ENCODE data around the gene PPP6R2. TPM values are rescaled to one million over a fixed set of nuclear protein-coding genes. Genes with fewer than 3 reads are reported as not detected.

PPP6R2 gene
- total RNA-seq, 2 donors from 2014 or later = 58.7 to 81.2 TPM

DNA sequence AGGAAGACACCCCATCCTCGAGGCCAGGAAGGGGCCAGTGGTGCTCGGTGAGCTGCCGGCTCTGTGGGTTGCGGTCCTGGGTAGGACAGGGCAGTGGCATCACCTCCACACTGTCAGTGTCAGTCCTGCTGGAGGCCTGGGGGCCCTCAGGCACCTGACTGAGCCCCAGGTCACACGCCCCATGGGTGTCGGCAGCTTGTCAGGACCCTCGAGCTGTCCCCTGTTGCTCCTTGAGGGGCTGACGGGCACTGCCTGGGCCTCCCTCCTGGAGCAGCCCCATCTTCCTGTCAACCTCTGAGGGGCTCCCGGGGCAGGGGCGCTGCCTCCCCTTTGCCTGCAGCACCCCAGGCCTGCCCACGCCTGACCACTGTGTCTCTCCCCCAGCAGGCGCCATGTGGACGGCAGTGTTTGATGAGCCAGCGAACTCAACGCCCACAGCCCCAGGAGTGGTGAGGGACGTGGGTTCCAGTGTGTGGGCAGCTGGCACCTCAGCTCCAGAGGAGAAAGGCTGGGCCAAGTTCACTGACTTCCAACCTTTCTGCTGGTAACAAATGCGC lies 96.3 kb downstream of the PPP6R2 start:
- DNase-seq = no peak
- H3K36me3 ChIP-seq (ENCODE audit: control insufficient read depth, insufficient read depth, low read length) = no peaks in the 10 kb centered on the region
- Mint-ChIP-seq H3K9me3 (no peaks in the 10 kb centered on the region), H3K27ac (no peak overlapping the region), H3K36me3 (ENCODE audit: low read depth) (peaks cover 29% of the 10 kb centered on the region), H3K4me1 (no peaks in the 10 kb centered on the region), H3K27me3 (ENCODE audit: insufficient read depth) (no peaks in the 10 kb centered on the region), H3K4me3 (no peak overlapping the region)
- no peaks in the 10 kb centered on the region for H3K27me3 ChIP-seq (ENCODE audit: control insufficient read depth, insufficient read depth, low read length, poor library complexity, severe bottlenecking)
- no peak overlapping the region for H3K27ac ChIP-seq (ENCODE audit: low read depth, low read length)
- no peak overlapping the region for H3K4me3 ChIP-seq (ENCODE audit: low read length)
- TF ChIP-seq, protein P1, sequence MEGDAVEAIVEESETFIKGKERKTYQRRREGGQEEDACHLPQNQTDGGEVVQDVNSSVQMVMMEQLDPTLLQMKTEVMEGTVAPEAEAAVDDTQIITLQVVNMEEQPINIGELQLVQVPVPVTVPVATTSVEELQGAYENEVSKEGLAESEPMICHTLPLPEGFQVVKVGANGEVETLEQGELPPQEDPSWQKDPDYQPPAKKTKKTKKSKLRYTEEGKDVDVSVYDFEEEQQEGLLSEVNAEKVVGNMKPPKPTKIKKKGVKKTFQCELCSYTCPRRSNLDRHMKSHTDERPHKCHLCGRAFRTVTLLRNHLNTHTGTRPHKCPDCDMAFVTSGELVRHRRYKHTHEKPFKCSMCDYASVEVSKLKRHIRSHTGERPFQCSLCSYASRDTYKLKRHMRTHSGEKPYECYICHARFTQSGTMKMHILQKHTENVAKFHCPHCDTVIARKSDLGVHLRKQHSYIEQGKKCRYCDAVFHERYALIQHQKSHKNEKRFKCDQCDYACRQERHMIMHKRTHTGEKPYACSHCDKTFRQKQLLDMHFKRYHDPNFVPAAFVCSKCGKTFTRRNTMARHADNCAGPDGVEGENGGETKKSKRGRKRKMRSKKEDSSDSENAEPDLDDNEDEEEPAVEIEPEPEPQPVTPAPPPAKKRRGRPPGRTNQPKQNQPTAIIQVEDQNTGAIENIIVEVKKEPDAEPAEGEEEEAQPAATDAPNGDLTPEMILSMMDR (conservative IDR thresholded peaks at IDR 0.05) = no peak
- no peaks in the 10 kb centered on the region for H3K4me1 ChIP-seq (ENCODE audit: control insufficient read depth, insufficient read depth, low read length)
- H3K9ac ChIP-seq (ENCODE audit: extremely low read depth, low read length, poor library complexity, severe bottlenecking) = no peak overlapping the region
- no peaks in the 10 kb centered on the region for H3K9me3 ChIP-seq (ENCODE audit: control insufficient read depth, low read length)
- 95 to 97% methylated on average over 8 to 17 of the region's 17 CpGs for WGBS, 2 experiments (ENCODE audit: insufficient coverage in 1 of 2, insufficient read length in 1 of 2)

DNA sequence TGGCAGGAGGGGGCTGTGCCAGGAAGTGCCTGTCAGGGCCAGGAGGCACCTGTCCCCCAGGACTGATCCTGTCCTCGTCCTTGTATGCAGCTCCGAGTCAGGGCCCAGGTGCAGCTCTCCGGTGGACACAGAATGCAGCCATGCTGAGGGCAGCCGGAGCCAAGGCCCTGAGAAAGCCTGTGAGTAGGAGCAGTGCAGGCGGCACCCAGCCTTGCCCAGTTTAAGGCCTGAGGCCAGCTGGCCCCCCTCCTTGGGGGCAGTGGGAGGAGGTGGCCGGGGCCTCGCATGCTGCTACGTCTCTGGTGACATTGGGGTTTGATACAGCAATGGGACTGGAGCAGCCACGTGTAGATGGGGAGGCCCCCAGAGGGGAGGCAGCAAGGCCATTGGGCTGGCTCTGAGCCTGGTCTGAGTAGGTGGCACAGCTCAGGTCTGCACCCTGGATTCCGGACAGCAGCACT lies 96.8 kb downstream of the PPP6R2 start:
- Mint-ChIP-seq H3K4me1 (no peaks in the 10 kb centered on the region), H3K9me3 (no peaks in the 10 kb centered on the region), H3K27me3 (ENCODE audit: insufficient read depth) (no peaks in the 10 kb centered on the region), H3K4me3 (no peak overlapping the region), H3K36me3 (ENCODE audit: low read depth) (peaks cover 29% of the 10 kb centered on the region), H3K27ac (no peak overlapping the region)
- H3K27ac ChIP-seq (ENCODE audit: low read depth, low read length) = no peak overlapping the region
- no peaks in the 10 kb centered on the region for H3K4me1 ChIP-seq (ENCODE audit: control insufficient read depth, insufficient read depth, low read length)
- no peaks in the 10 kb centered on the region for H3K27me3 ChIP-seq (ENCODE audit: control insufficient read depth, insufficient read depth, low read length, poor library complexity, severe bottlenecking)
- H3K9ac ChIP-seq (ENCODE audit: extremely low read depth, low read length, poor library complexity, severe bottlenecking) = no peak overlapping the region
- TF ChIP-seq, protein P1 (conservative IDR thresholded peaks at IDR 0.05) = no peak
- peaks cover 5% of the 10 kb centered on the region for H3K36me3 ChIP-seq (ENCODE audit: control insufficient read depth, insufficient read depth, low read length)
- no peaks in the 10 kb centered on the region for H3K9me3 ChIP-seq (ENCODE audit: control insufficient read depth, low read length)
- no peak for DNase-seq
- H3K4me3 ChIP-seq (ENCODE audit: low read length) = no peak overlapping the region
- 95 to 96% methylated on average over 5 to 10 of the region's 10 CpGs for WGBS, 2 experiments (ENCODE audit: insufficient coverage in 1 of 2, insufficient read length in 1 of 2)

DNA sequence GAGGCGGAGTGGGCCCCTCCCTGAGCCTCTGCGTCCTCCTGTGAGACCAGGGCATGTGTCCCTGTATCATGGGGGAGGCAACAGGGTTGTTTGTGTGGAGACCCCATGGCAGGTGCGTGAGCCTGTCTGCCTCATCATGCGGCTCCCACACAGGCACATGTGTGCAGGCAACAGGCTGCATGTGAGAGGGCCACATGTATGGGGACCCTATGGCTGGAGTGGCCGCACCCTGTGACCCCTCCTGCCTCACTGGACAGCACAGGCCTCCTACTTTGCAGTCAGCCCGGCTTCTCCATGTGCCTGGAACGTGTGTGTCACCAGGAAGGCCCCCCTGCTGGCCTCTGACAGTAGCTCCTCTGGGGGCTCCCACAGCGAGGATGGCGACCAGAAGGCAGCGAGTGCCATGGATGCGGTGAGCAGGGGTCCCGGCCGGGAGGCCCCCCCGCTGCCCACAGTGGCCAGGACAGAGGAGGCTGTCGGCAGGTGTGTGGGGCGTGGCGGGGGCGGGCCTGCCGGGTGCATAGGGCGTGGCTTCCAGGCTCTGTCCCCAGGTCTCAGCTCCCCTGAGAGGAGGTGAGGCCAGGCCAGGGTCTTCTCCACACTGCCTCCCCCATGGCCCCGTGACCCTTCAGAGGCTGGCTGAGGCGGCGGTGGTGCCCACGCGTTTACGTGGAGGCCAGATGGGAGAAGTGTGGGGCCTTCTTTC lies 97.6 kb downstream of the PPP6R2 start:
- H3K4me3 Mint-ChIP-seq = no peak overlapping the region
- H3K4me1 Mint-ChIP-seq = no peaks in the 10 kb centered on the region
- H3K36me3 Mint-ChIP-seq (ENCODE audit: low read depth) = peaks cover 26% of the 10 kb centered on the region
- TF ChIP-seq, protein P1 (conservative IDR thresholded peaks at IDR 0.05) = no peak
- 92 to 93% methylated on average over 10 to 26 of the region's 26 CpGs for WGBS, 2 experiments (ENCODE audit: insufficient coverage in 1 of 2, insufficient read length in 1 of 2)
- no peaks in the 10 kb centered on the region for H3K27me3 ChIP-seq (ENCODE audit: control insufficient read depth, insufficient read depth, low read length, poor library complexity, severe bottlenecking)
- no peaks in the 10 kb centered on the region for H3K4me1 ChIP-seq (ENCODE audit: control insufficient read depth, insufficient read depth, low read length)
- DNase-seq = no peak
- H3K9me3 Mint-ChIP-seq = no peaks in the 10 kb centered on the region
- H3K27ac ChIP-seq (ENCODE audit: low read depth, low read length) = no peak overlapping the region
- H3K9ac ChIP-seq (ENCODE audit: extremely low read depth, low read length, poor library complexity, severe bottlenecking) = no peak overlapping the region
- H3K4me3 ChIP-seq (ENCODE audit: low read length) = no peak overlapping the region
- H3K27ac Mint-ChIP-seq = no peak overlapping the region
- H3K36me3 ChIP-seq (ENCODE audit: control insufficient read depth, insufficient read depth, low read length) = peaks cover 6% of the 10 kb centered on the region
- no peaks in the 10 kb centered on the region for H3K9me3 ChIP-seq (ENCODE audit: control insufficient read depth, low read length)
- H3K27me3 Mint-ChIP-seq (ENCODE audit: insufficient read depth) = no peaks in the 10 kb centered on the region

Measured in endodermal cell (in vitro differentiated cells).